Activated CD4-positive, alpha-beta T cell treated with anti-CD3 and anti-CD28 coated beads, Interleukin-2, Interleukin-4, amounts not matched to agents 100 ng/mL and 50 ng/mL, durations not matched to agents 16 hours and 8 hours (primary cell): Measurements from ENCODE around the gene MIPOL1.
"Not testable (repeated sequence)": the region's sequence is repeated elsewhere in the genome, so short reads cannot be mapped to it uniquely, and the experiment has no call there.

Source experiments
- DNase-seq: peaks from one replicate; pipeline ENCODE4 v3.0.0-alpha.2; 2020; ENCODE audit warnings: low spot score

The MIPOL1 gene

DNA sequence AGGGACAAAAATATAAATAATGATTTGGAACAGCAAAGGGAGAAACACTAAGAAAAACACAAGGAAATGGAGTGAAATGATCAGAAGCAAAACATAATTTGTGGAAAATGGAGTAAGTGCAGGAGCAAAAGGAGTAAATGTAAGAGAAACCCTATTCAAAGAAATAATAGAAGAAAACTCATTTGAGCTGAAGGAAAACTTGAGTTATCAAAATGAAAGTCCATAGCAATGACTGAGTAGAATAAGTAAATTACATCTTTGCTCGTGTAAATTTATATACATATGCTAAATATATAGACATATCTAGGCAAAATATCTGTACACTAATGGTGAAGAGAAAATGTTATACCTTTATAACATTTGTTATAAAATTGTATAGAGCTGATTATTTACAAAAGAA is 203.4 kb downstream of the MIPOL1 start:
- no peak for DNase-seq

DNA sequence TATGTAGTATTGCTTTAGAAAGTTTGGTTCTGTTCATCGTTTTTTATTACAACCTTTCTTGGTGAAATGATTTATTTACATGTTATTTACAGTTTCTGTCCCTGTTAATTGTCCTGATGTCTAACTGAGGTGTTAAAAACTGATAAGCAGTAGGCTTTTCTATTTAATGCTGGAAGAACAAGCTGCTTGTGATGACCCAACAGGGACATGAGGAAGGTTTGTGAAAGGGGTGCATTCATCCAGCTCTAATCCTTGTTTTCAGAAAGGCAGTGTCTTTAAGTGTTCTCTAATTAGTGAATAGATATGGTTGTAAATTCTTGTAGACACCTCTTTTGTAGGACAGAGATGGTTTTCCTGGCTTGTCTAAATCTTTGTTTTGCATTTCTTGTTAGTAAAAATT is 205.9 kb downstream of the MIPOL1 start:
- no peak for DNase-seq

DNA sequence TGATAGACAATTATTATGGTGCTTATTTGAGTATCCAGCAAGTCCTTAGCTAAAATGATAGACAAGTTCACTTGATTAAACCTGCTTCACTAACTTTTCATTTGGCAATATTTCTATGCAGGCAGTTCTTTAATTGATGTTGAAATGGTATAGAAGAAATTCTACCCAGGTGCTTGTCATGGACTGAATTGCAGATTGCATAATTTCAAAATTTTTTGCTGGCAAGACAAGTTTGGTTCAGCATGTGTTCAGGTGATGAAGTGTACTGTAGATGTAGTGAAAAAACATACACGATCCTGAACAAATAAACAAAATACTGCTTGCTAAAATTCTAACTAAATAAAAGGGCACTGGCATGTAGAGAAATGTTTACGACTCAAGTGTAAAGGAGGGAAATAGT is 208.4 kb downstream of the MIPOL1 start:
- DNase-seq: no peak

DNA sequence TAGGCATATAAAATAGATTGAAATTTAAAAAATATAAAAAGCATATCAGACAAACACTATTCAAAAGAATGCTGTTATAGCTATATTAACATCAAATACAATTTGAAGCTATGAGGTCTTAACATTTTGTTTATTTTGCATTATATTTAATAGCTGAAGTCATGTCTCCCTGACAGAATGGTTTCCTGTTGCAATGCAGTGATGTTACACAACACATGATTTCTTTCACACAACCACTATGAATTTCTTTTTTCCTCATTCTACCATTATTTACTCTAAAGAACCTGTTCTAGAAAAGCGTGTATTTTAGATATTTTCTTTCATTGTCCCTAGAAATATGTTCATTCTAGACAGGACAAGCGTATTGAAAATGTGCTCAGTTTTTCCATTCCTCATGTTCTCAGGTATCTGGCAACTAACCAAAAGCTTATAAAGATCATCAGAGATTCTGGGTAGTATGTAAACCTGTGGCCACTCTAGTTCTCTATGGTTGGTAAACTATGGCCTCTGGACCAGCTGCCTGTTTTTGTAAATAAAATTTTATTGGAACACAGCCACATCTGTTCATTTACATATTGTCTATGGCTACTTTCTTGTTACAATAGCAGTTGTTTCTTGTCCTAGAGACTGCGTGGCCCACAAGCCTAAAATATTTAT is 213.5 kb downstream of the MIPOL1 start:
- no peak for DNase-seq

DNA sequence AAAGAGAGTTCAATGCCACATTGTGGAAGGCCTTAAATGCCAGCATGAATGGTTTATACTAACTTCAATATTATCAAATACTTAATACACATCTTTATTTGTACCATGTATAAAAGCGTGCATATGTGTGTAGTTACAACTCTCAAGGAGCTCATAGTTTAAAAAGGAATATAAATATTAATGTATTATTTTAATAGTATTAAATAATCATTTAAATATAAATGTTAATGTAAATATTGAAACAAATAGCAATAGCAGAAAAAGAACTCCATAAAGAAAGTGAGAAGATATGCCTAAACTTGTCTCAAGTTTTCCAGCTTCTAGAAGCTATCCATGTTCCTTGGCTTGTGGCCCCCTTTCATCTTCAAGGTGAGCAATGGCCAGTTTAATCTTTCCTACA is 215.3 kb downstream of the MIPOL1 start:
- no peak for DNase-seq

DNA sequence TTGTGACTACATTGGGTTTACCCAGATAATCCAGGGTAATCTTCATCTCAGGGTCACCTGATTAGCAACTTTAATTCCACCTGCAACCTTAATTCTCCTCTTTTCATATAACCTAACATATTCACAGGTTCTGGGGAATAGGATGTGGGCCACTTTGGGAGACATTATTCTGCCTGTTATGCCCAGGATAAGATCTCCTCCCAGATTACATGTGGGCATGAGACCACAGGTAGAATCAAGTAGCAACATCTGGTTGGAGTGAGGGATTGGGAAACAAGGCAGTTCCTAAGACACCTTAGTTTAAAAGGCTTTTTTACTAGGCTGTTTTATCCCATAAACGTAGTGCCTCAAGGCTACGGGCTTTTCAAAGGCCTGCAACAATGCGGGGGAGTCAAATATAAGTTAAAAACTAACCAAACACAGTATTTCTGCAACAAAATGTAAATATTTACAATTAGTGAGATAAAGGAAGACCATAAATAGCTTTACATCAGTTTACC is 215.8 kb downstream of the MIPOL1 start:
- no peak for DNase-seq

DNA sequence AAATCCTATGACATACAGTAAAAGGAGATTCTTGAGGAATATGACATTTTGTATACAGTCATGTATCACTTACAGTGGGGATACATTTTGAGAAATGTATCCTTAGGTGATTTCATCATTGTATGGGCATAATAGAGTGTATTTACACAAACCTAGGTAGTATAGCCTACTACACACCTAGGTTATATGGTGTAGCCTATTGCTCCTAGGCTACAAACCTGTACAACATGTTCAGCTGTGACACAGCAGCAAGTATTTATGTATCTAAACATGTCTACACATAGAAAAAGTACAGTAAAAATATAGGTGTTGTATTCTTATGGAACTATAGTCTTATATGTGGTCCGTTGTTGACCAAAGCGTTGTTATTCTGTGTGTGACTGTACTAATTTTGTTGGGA is 218.5 kb downstream of the MIPOL1 start:
- DNase-seq: no peak

DNA sequence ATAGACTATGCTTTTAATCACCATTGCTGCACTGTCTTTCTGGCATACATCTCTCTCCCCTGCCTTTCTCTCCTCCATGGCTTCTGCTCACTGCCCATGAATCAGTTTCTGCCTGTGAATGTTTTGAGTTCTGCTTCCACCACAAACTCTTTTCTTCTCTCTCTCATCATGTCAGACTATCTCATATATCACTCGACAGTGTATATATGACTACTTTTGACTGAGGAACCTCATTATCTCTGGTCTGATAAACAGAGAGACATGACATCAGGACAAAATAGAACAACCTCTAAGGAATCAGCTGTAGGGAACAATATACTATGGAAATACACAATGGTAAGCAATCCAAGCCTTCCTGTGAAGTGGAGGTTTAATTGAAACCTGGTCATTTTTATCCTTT is 219.4 kb downstream of the MIPOL1 start:
- no peak for DNase-seq

DNA sequence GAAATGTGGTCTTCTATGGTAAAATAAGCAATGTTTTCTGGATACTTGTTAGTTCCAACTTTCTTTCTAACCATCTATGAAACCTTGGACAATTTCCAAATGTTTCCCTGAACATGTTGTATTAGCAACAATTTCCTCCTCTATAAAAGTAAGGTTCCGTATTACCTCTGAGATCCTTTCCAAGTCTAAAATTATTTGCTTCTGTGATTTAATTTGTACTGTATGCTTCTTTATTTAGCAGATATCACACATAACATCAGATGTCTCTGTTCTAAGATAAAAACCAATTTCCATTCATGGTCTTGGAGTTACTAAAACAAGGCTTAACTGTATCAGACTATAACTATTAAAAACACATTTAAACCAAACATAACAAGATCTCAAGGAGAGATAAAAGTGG is 220.1 kb downstream of the MIPOL1 start:
- DNase-seq: no peak

DNA sequence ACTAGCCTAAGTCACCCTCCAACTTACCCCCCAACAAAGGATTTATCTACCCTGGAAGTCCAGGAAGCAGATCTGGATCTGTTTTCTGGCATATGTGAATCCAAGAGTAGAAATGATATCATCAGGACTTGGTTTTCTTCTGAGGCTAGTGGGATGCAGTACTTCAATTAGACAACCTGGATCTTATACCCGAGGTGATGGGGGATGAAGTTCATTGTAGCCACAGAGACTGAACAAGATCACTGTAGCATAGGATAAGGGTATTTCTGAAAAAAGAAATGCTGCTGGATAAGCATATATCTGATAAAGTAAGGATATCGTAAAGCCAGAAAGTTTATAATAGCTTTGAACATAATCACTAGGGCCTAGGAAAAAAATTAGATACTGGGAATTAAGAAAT is 222.9 kb downstream of the MIPOL1 start:
- DNase-seq: no peak

DNA sequence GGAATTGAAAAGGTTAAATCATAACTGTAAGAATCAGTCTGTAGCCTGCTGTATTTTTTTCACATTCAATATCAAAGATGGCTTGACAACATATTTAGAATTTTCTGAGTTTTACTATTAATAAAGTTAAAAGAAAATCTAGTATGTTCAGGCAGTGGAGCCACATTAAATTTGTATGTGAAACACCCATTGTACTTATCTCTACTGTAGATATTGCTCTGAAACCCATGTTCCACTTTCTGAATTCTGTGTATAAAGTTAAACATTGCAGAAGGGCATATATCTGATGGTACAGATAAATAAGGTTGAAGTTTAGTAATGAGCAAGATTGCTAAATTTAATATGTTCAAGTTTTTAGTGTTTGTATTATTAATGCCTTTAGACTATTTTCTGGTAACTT is 224.6 kb downstream of the MIPOL1 start:
- no peak for DNase-seq

DNA sequence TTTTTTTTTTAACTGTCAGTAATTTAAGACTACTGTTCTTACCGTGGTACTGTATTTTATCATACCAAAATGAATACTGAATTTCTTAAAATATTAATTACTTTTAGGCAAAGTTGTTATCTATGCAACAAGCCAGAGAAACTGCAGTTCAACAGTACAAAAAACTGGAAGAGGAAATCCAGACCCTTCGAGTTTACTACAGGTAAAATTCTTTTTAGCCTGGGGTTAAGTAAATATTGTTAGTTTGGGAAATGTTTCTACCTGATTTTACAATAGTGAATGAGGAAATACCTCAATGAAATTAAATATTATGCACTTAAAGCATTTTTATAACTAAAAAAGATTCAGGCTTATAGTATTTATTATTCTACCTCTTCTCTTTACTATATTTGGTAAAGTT is 225.0 kb downstream of the MIPOL1 start:
- DNase-seq: no peak

DNA sequence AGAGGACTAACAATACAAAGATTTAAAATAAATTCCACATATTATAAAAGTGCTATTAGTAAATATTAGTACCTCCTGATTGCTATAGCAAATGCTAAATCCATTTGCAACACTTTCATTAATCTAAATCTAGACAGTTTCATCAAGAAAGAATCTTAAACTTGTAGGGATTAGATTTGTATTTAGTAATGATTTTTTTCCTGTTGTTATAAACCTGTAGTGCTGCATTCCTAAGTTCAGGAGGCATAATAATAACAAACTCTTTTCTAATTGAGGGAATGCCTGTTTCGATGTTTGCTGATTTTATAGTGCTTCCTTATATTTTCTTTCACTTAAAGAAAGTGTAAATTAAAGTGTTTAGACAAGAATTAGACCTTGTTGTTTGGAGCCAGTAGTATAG is 231.2 kb downstream of the MIPOL1 start:
- DNase-seq: no peak

DNA sequence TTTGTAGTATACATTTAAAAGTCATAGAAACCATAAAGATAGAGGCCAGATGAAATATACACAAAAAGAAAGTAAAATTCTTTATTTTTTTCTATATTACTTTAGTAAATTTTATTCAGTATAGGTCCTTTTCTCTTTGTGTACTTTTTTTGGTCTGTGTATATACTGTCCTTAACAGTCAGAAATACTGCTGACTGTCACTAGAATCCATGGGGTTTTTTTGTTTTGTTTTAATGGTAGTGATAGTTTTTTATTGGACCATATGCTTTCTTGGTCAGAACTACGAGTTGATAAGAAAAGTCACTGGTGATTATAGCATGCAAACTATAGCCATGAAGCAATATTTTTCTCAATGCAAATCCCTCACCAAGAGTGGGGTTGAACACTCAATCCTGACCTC is 231.9 kb downstream of the MIPOL1 start:
- no peak for DNase-seq

DNA sequence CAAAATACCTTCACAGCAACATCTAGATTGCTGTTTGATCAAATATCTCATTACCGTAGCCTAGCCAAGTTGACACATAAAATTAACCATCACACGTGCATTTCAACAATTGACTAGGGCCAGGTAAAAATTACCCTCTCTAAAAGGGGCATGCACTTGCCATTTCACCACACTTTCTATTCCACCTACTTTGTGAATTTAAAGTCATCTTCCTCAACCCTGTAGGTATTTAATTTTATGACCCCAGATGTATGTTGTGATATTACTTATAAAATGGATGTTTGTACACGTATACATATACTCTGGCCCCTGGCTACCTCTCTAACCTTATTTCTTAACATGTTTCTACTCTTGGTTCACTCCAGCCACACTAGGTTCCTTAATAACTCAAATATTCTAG is 237.1 kb downstream of the MIPOL1 start:
- DNase-seq: no peak

DNA sequence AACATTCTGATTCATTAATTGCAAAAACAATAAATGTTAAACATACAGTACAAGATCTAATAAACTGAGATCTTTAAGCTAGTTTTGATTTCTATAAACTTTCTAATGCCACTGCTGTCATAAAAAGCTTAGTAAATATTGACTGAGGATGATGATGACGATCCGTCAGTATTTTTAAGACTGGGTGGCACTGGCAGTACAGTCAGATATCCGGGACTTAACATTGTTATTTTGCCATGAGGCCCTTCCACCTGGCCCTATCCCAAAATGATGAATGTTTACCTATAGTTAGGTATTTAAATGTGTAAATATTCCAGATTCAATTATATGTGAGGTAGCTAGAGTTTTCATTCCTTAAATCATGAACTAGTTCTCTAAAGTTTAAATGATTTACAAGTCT is 238.8 kb downstream of the MIPOL1 start:
- no peak for DNase-seq

DNA sequence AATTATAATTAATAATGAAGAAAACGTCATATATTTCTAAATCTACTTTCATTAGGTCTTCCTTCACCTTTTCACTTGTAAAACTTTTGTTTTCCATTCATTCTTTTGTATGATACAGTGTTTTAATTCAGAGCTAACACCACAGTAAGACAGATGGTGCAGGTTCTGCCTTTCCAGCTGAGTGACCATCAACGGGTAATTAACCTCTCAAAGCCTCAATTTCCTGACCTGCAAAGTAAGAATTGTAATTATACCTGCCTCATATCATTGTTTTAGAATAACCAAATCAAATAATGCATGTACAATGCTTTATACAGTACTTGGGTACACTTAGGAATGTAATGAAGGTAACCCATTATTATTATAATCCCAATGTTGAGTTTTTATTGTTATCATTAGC is 239.8 kb downstream of the MIPOL1 start:
- DNase-seq: no peak

DNA sequence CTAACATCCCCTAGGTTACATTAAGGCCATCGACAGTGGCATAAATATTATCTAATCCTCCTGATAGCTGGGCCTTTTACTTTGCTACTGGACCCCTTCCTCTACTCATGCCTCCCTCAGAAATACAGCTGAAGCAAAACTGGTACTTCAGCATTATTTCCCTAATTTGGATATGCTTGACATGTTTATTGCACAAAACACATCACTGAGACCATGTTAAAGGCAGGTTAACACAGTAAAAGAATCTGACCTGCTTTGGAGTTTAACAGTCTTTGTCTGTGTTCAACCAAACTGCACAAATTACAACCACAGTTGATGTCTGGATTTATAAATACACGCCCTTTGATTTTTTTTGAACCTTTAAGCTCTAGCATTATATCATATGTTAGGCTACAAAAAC is 240.7 kb downstream of the MIPOL1 start:
- no peak for DNase-seq

DNA sequence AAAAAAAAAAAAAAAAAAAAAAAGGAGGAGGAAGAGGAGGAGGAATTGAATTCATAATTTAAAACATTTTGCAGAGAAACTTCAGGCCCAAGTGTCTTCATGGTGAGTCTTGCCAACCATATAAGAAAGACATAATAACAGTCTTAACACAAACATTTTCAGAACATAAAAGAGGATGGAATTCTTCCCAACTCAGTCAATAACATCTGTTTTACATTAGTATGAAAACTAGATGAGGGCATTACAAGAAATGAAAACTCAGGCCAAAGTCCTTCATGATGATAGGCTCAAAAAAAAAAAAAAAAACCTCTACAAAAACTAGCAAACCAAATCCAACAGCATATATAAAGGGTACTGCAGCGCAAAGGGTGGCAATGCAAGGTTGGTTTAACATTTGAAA is 245.7 kb downstream of the MIPOL1 start:
- no peak for DNase-seq

DNA sequence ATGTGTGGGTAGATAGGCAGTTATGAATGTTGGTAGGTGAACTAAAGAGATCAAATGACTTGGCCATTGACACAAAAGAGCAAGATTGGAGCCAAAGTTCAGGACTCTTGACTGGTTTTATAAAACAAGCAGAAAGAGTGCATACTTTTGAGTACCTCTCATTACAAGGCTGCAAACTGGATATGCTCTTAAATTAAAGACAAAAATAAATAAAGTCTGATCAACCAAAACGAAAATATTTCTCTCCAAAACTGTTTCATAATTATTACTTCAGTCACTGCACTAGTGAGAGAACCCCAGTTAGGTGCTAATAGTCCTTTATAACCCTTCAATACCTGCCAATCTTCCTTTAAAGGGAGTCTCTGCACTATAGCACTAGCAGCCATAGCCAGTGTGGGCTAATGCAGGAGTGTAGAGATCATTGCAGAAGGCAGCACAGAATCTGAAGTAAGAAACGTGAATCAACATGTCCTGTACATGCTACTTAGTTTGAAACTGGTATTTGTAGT is 250.2 kb downstream of the MIPOL1 start:
- DNase-seq: no peak

DNA sequence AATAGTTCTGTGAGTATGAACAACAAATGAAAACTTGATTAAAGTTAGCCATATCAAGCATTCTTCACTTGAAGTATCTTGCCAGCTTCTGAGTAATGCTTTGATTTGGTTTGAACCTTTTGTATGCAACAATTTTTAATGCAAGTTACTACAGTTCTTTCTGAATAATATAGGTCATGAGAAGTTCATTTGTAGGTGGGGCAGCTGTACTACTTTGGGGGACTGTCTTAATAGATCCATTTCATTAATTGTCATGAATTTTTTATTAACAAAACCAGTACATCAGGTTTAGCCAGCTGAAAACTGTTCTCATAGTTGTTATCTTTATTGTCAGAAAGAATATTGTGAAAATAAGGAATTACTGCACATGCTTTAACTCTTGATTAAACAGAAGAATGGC is 254.6 kb downstream of the MIPOL1 start:
- no peak for DNase-seq

DNA sequence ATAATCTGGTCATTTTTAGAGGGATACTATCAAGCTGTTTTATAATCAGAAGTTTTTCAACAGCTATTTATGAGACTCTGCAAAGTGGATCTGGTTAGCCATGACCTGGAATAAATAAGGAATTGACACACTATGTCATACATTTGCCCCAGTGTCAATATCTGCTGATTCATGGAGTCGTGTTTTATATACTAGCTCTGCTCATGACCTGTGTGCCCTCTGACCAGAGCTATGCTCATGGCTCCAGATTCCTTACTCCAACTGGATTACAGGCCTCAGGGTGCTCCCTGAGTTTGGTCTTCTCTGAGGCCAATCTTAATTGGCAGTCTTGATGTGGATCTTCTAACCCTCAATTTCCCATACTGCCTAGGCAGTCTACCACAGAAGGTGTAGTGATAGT is 256.2 kb downstream of the MIPOL1 start:
- DNase-seq: no peak

DNA sequence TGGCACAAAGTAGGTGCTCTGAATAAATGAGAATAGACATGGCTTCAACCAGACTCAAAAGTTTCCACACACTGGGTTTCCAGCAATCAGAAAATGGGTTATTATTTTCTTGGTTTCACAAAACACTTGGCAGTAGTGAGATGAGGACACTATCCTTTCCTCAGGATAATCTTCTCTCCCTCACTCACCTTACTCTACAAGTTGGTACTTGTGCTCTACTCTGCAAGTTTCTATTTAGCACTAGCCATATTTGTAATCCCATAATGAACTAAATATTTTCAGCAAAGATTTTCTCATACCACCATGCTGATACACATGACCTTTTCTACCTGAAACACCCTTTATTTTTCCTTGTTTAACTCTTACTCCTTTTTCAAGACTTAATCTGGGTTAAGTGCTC is 259.6 kb downstream of the MIPOL1 start:
- no peak for DNase-seq

DNA sequence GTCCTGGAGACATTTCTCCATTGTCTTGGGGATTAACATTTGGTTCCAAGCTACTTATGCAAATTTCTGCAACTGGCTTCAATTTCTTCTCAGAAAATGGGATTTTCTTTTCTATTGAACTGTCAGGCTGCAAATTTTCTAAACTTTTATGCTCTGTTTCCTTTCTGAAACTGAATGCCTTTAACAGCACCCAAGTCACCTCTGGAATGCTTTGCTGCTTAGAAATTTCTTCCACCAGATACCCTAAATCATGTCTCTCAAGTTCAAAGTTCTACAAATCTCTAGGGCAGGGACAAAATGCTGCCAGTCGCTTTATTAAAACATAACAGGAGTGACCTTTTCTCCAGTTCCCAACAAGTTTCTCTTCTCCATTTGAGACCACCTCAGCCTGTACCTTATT is 264.7 kb downstream of the MIPOL1 start:
- not testable (repeated sequence) for DNase-seq
